Uterus (tissue), 2 donors: ENCODE measurements around the gene ALDH16A1.

Experiments used
- POLR2A ChIP-seq, 2 donors: fragments of 450-650 bp; IDR thresholded peaks; one replicate each; pipeline ENCODE4 v1.6.1; 2016; ENCODE audit warnings: antibody characterized with exemption in 2 of 2, mild to moderate bottlenecking in 1 of 2, moderate library complexity in 1 of 2
- TF ChIP-seq, protein P1 (sequence below), 4 experiments: fragments of 200-600 bp in 2 of 4; fragments of 450-650 bp in 2 of 4; sonication (generic) in 2 of 4; IDR thresholded peaks; one replicate each; pipeline ENCODE4 v1.5.1; 2016 to 2019; ENCODE audit warnings: antibody characterized with exemption in 4 of 4, mild to moderate bottlenecking in 2 of 4, moderate library complexity in 1 of 4

DNA sequence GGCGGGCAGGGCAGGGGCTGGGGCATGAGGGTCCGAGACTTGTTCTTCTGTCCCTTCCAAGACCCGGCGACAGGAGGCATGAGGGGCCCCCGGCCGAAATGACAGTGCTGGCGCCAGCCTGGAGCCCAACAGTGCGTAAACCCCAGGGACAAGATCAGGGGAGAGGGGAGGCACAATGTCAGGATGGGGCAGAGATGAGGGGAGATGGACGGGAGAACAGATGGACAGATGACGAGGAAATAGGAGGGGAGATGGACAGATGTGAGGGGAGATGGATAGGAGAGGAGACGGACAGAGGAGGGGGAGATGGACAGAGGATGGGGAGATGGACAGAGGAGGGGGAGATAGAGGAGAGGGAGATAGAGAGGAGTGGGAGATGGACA, 21.5 kb downstream of the ALDH16A1 start:
- TF ChIP-seq, protein P1, sequence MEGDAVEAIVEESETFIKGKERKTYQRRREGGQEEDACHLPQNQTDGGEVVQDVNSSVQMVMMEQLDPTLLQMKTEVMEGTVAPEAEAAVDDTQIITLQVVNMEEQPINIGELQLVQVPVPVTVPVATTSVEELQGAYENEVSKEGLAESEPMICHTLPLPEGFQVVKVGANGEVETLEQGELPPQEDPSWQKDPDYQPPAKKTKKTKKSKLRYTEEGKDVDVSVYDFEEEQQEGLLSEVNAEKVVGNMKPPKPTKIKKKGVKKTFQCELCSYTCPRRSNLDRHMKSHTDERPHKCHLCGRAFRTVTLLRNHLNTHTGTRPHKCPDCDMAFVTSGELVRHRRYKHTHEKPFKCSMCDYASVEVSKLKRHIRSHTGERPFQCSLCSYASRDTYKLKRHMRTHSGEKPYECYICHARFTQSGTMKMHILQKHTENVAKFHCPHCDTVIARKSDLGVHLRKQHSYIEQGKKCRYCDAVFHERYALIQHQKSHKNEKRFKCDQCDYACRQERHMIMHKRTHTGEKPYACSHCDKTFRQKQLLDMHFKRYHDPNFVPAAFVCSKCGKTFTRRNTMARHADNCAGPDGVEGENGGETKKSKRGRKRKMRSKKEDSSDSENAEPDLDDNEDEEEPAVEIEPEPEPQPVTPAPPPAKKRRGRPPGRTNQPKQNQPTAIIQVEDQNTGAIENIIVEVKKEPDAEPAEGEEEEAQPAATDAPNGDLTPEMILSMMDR (IDR thresholded peaks at IDR 0.05), result no peak
- TF ChIP-seq POLR2A (IDR thresholded peaks at IDR 0.05), result no peak
